KOPT-K1 (cell line): ENCODE measurements around the gene TMEM101.
"Not testable (repeated sequence)": the region's sequence is repeated elsewhere in the genome, so short reads cannot be mapped to it uniquely, and the experiment has no call there.

Experiments used
- H3K27ac ChIP-seq: fragments of 200-600 bp; sonication (generic); 2 replicates; pipeline ENCODE4 v1.5.1; 2016; ENCODE audit warnings: antibody characterized with exemption, mild to moderate bottlenecking, low read depth, low read length; ENCODE audit not compliant: poor library complexity, severe bottlenecking
- H3K36me3 ChIP-seq: fragments of 200-600 bp; sonication (generic); 2 replicates; pipeline ENCODE4 v1.5.1; 2017; ENCODE audit warnings: antibody characterized with exemption, mild to moderate bottlenecking, low read length, moderate library complexity; ENCODE audit not compliant: insufficient read depth
- H3K9me3 ChIP-seq: fragments of 200-600 bp; sonication (generic); 2 replicates; pipeline ENCODE4 v1.5.1; 2017; ENCODE audit warnings: antibody characterized with exemption, low read length, mild to moderate bottlenecking; ENCODE audit not compliant: insufficient read depth, poor library complexity, severe bottlenecking

The TMEM101 gene

GRCh38 chr17:43998552-43998951 lies 16.2 kb downstream of the TMEM101 start:
- Histone ChIP-seq H3K9me3 (no peaks in the 10 kb centered on the region), H3K36me3 (no peaks in the 10 kb centered on the region), H3K27ac (no peak overlapping the region)

GRCh38 chr17:43997180-43997579 lies 17.6 kb downstream of the TMEM101 start:
- H3K36me3 ChIP-seq, H3K27ac ChIP-seq: not testable (repeated sequence)

DNA sequence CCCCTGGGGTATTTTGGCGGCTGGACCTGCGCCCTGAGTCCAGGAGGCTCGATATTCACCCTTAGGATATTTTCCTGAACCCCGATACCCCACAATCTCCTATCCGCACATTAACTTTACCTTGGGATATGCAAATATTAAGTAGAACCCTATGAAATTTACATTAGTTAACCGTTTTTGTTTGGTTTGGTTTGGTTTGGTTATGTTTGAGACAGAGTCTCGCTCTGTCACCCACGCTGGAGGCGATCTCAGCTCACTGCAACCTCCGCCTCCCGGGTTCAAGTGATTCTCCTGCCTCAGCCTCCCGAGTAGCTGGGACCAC lies 19.7 kb downstream of the TMEM101 start:
- H3K36me3 ChIP-seq, result no peaks in the 10 kb centered on the region
- no peak overlapping the region for H3K27ac ChIP-seq
- no peaks in the 10 kb centered on the region for H3K9me3 ChIP-seq

More at GRCh38 chr17:43997180-43997579, 17.6 kb downstream of the TMEM101 start:
- H3K9me3 ChIP-seq, result not testable (repeated sequence)

DNA sequence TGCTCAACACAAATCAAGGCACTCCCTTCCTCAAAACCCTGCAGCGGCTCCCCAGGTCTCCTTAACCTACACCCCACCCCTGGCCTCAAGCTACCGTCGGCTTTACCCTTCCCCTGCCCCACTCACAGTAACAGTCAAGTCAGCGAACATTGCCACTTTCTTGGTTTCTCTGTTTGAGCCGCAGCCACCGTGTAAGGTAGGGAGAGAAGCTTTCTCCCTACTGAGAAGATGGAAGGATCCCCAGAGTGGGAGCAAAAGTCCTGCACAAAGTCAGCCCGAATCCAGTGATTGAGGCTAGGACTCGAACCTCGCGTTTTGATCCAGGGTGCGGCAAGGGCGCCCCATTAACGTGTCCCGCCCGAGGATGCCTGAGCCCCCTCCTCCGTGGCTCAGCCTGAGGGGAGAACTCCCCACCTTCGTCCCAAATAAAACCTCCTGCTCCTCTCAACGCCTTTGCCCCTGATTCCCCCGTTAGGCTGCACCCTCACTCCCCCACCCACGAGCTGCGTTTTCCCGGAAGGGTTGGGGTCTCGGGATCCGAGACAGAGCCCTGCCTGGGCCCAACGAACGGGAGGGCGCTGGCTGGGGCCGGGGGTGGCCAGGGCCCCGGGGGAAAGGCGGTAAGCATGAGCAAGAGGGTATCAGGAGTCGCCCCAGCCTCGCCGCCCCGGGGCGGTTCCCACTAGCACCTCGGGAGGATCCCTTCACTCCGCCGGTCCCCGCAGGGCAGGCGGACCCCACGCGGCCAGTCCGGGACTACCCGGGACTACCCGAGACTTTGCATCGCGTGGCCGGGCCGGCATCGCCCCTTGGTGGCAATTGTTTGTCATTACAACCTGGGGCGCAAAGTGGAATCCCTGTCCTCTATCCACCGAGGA lies 20.3 kb downstream of the TMEM101 start:
- Histone ChIP-seq H3K36me3 (no peaks in the 10 kb centered on the region), H3K9me3 (no peaks in the 10 kb centered on the region), H3K27ac (no peak overlapping the region)

GRCh38 chr17:43992641-43993040 lies 22.1 kb downstream of the TMEM101 start:
- H3K27ac ChIP-seq, result no peak overlapping the region
- no peaks in the 10 kb centered on the region for H3K9me3 ChIP-seq
- H3K36me3 ChIP-seq, result no peaks in the 10 kb centered on the region

DNA sequence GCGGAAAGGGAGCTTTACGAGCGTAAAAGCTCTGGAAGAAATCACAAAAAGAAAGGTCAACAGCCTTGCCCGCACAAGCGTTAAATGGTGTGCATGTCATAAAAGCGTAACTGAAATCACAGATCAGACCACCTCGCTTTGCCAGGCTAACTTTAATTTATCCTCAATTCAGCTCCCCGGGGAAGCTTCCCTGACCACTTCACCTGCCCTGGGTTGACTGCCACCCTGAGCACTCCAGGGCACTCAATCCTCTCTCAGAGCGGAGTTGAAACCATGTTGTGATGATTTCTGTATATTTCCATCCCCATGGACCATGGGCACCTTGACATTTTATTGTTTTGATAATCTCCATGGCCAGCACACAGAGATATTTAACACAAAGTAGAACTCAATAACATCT lies 26.5 kb downstream of the TMEM101 start:
- H3K27ac ChIP-seq, result no peak overlapping the region
- H3K9me3 ChIP-seq, result no peaks in the 10 kb centered on the region

GRCh38 chr17:43987131-43988021 lies 27.4 kb downstream of the TMEM101 start:
- no peaks in the 10 kb centered on the region for H3K36me3 ChIP-seq
- H3K9me3 ChIP-seq, result no peaks in the 10 kb centered on the region
- no peak overlapping the region for H3K27ac ChIP-seq

More for the DNA sequence above, 26.5 kb downstream of the TMEM101 start:
- no peaks in the 10 kb centered on the region for H3K36me3 ChIP-seq

DNA sequence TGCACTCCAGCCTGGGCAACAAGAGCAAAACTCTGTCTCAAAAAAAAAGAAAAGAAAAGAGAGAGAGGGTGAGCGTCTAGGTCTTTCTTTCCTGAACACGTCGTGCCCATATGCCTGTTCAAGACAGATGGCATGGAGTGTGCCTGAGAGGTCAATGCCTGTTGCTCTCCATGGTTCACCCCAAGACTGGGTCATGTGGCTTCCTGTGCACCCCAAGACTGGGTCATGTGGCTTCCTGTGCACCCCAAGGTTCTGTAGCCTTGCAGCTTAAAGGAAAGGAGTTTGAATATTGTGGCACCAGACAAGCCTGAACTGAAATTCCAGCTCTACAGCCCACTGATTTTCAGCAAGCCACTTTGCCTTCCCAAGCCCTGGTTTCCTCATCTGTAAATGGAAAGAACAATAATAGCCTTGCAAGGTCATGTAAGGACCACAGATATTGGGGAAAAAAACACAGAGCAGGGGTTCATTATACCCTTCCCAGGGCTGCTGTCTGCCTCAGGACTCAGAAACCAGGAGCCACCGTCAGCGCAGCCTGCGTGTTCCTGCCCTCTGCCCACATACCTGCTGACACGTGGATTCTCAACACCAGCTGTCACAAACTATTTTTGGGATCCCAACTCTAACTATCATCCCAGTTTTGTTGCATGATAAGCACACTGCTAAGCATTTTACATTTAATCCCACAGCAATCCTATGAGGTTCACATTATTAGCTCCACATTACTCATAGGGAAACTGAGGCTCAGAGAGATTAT lies 28.4 kb downstream of the TMEM101 start:
- H3K36me3 ChIP-seq, result no peaks in the 10 kb centered on the region
- H3K9me3 ChIP-seq, result no peaks in the 10 kb centered on the region
- no peak overlapping the region for H3K27ac ChIP-seq

GRCh38 chr17:43984521-43984920 lies 30.2 kb downstream of the TMEM101 start:
- Histone ChIP-seq H3K9me3 (no peaks in the 10 kb centered on the region), H3K36me3 (no peaks in the 10 kb centered on the region), H3K27ac (no peak overlapping the region)

DNA sequence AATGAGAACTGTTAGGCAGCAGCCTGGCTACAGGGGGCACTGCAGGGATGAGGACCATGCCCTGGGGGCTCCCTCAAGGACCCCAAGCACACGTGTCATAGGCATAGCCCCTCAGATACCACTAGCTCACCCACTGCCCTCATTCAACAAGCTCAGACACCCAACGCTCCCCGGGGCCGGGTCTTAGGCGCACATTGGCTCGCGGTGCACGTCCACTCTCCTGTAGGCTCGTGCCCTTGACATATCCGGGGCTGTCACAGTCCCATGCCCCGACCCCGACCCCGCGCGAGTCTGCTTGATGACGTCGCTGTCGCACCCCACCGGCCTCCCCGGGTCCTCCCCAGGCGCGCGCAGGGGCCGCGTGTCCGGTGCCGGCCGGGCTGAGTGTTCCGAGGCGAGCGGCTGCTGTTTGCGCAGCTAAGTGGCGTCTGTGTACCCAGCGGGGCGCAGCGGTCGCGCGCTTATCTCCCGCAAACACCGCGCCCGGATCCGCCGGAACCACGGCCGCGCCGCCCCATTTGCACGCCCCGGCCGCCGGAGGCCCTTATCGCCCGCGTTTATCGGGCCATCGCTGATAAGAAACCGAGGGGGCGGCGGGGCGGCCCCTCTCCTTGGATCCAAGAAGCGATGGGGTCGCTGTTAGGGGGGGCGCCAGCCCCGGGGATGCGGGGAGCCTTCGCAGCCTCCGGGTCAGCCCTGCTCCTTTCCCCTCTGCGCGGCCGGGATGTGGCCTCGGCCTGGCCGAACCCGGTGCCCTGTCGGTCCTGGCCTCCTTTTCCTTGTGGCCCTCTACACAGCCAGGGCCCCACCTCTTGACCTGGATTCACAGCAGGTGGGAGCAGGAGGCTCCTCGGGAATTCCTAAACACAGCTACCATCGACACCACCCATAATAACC lies 31.0 kb downstream of the TMEM101 start:
- H3K27ac ChIP-seq, result no peak overlapping the region
- H3K36me3 ChIP-seq, result no peaks in the 10 kb centered on the region
- no peaks in the 10 kb centered on the region for H3K9me3 ChIP-seq

GRCh38 chr17:43983196-43983514 lies 31.6 kb downstream of the TMEM101 start:
- Histone ChIP-seq H3K27ac (no peak overlapping the region), H3K36me3 (no peaks in the 10 kb centered on the region), H3K9me3 (no peaks in the 10 kb centered on the region)

GRCh38 chr17:43982171-43982570 lies 32.6 kb downstream of the TMEM101 start:
- Histone ChIP-seq H3K27ac (no peak overlapping the region), H3K9me3 (no peaks in the 10 kb centered on the region), H3K36me3 (no peaks in the 10 kb centered on the region)

GRCh38 chr17:43979671-43980070 lies 35.1 kb downstream of the TMEM101 start:
- no peaks in the 10 kb centered on the region for H3K9me3 ChIP-seq
- no peaks in the 10 kb centered on the region for H3K36me3 ChIP-seq
- no peak overlapping the region for H3K27ac ChIP-seq

GRCh38 chr17:43979011-43979410 lies 35.8 kb downstream of the TMEM101 start:
- Histone ChIP-seq H3K36me3 (no peaks in the 10 kb centered on the region), H3K27ac (no peak overlapping the region), H3K9me3 (no peaks in the 10 kb centered on the region)
